Stomach (tissue), 9 donors: ENCODE data around the gene RECK. TPM values are rescaled to one million over a fixed set of nuclear protein-coding genes. Genes with fewer than 3 reads are reported as not detected.

Source experiments
- DNase-seq, 2 donors: peaks; one replicate each; pipeline versions ENCODE4 v3.0.0 to v3.0.0-alpha.2; 2013 to 2019
- H3K27ac ChIP-seq, 5 donors: fragments of 200-600 bp in 4 of 5; sonication (generic) in 4 of 5; one replicate each; pipeline ENCODE4 v1.5.1; 2013 to 2019; ENCODE audit warnings: mild to moderate bottlenecking in 1 of 5, moderate library complexity in 1 of 5
- H3K27me3 ChIP-seq, 3 donors: fragments of 200-600 bp; sonication (generic); one replicate each; pipeline ENCODE4 v1.5.1; 2017 to 2019; ENCODE audit warnings: mixed run types in 1 of 3
- H3K36me3 ChIP-seq, 4 donors: fragments of 200-600 bp; sonication (generic); 1 replicate in 3 of 4; 2 replicates in 1 of 4; pipeline ENCODE4 v1.5.1; 2016 to 2019
- H3K4me1 ChIP-seq, 4 donors: fragments of 200-600 bp; sonication (generic); one replicate each; pipeline ENCODE4 v1.5.1; 2016 to 2019
- H3K4me3 ChIP-seq, 4 donors: fragments of 200-600 bp; sonication (generic) in 3 of 4; one replicate each; pipeline ENCODE4 v1.5.1; 2016 to 2019; ENCODE audit warnings: mild to moderate bottlenecking in 1 of 4
- H3K9me3 ChIP-seq, 4 donors: fragments of 200-600 bp; sonication (generic); one replicate each; pipeline ENCODE4 v1.5.1; 2016 to 2019
- EP300 ChIP-seq: sonication (generic); formaldehyde crosslinking; IDR thresholded peaks from one replicate; pipeline ENCODE4 v1.6.1; 2017; ENCODE audit warnings: antibody characterized with exemption
- POLR2A ChIP-seq, 4 donors: fragments of 450-650 bp; IDR thresholded peaks; one replicate each; pipeline ENCODE4 v1.6.1; 2016; ENCODE audit warnings: antibody characterized with exemption in 4 of 4, control low read depth in 2 of 4, mild to moderate bottlenecking in 1 of 4, moderate library complexity in 1 of 4
- POLR2AphosphoS5 ChIP-seq, 3 donors: sonication (generic); formaldehyde crosslinking; IDR thresholded peaks; one replicate each; pipeline ENCODE4 v1.6.1; 2016; ENCODE audit warnings: antibody characterized with exemption in 3 of 3
- WGBS, 5 donors: extraction: QIAGEN DNeasy Blood & Tissue Kit in 3 of 5; methylation state at CpG; one replicate each; pipeline versions ENCODE4 v1.1.5 to v1.1.7; 2013 to 2018; 5-methylcytosine and 5-hydroxymethylcytosine counted together
- intact Hi-C: fragments of 100-400 bp; cut with DNase I; formaldehyde crosslinking; loops from one replicate; pipeline ENCODE4 v1.15.1; 2023; ENCODE audit warnings: low total_unique reads
- polyA plus RNA-seq, 3 donors: library from polyadenylated mRNA; stranded (reverse); fragments of 200-250 nt; gene quantifications; one replicate each; pipeline ENCODE4 v1.2.3, GENCODE V29; 2013
- total RNA-seq, 5 donors: library from RNA; depleted of rRNA; stranded (reverse); fragments of >200 nt; gene quantifications; one replicate each; pipeline versions ENCODE4 v1.1.0 to v1.2.3, GENCODE V29; 2014 to 2016
- TF ChIP-seq, protein P1 (sequence below), 7 experiments: fragments of 450-650 bp in 4 of 7; fragments of 200-600 bp in 3 of 7; sonication (generic) in 3 of 7; IDR thresholded peaks; one replicate each; pipeline ENCODE4 v1.5.1; 2016 to 2019; ENCODE audit warnings: antibody characterized with exemption in 7 of 7, control low read depth in 2 of 7, mild to moderate bottlenecking in 1 of 7
- donor health status: healthy with polysubstance abuse.
- donor health status: Bipolar disorder and iron deficiency.
- donor health status: healthy.

The RECK gene
- total and polyA plus RNA-seq, 8 donors, result 2.3 to 19.3 (median 4.8) TPM

DNA sequence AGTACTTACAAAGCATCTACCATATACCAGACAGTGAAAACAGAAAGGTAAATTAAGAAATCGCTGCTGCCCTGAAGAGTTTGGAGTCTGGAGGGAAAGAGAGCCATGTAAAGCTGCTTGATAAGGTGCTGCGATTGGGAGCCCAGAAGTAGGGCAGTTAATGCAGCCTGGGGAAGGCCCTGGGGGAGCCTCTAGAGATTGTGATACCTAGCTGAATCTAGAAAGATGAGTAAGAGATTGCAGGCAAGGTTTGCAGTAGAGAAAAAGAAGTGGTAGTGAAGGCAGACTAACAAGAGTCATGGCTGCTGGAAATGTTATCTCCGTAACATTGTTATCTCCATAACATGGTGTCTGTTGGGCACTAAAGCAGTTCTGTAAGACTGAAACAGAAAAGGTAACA is 75.8 kb downstream of the RECK start:
- Histone ChIP-seq H3K27ac (no peak overlapping the region), H3K4me3 (no peak overlapping the region), H3K27me3 (no peaks in the 10 kb centered on the region), H3K36me3 (peaks cover 0 to 45% (median 29%) of the 10 kb centered on the region in 4 donors), H3K4me1 (no peaks in the 10 kb centered on the region), H3K9me3 (no peaks in the 10 kb centered on the region)
- intact Hi-C loops, result no loop called here
- WGBS, 5 donors, result 80 to 92% (median 85%) methylated on average over 3 of the region's 3 CpGs
- DNase-seq, result no peak
- TF ChIP-seq POLR2AphosphoS5 (IDR thresholded peaks at IDR 0.05) (no peak), EP300 (no peak), POLR2A (IDR thresholded peaks at IDR 0.05) (no peak)
- TF ChIP-seq, protein P1, sequence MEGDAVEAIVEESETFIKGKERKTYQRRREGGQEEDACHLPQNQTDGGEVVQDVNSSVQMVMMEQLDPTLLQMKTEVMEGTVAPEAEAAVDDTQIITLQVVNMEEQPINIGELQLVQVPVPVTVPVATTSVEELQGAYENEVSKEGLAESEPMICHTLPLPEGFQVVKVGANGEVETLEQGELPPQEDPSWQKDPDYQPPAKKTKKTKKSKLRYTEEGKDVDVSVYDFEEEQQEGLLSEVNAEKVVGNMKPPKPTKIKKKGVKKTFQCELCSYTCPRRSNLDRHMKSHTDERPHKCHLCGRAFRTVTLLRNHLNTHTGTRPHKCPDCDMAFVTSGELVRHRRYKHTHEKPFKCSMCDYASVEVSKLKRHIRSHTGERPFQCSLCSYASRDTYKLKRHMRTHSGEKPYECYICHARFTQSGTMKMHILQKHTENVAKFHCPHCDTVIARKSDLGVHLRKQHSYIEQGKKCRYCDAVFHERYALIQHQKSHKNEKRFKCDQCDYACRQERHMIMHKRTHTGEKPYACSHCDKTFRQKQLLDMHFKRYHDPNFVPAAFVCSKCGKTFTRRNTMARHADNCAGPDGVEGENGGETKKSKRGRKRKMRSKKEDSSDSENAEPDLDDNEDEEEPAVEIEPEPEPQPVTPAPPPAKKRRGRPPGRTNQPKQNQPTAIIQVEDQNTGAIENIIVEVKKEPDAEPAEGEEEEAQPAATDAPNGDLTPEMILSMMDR (IDR thresholded peaks at IDR 0.05), result no peak

DNA sequence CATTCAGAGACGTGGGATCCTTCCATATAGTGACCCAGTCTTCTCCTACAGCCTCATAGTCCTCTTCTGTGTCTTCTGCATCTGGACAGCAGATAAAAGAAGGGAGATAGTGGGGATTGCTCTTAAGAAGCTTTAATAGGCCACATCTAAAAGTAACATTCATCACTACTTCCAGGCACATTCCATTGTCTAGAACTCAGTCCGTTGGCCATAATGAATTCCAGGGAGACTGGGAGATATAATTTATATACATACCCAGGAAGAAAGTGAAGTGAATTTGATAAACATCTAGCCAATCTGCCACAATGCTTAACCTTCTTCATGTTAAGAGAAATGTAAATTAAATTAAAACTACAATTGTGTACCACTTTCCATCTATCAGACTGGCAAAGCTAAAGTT is 77.3 kb downstream of the RECK start:
- Histone ChIP-seq H3K27me3 (no peaks in the 10 kb centered on the region), H3K27ac (no peak overlapping the region), H3K4me1 (no peaks in the 10 kb centered on the region), H3K9me3 (no peaks in the 10 kb centered on the region), H3K4me3 (no peak overlapping the region), H3K36me3 (peaks cover 0 to 53% (median 37%) of the 10 kb centered on the region in 4 donors)
- intact Hi-C loops, result no loop called here
- DNase-seq, result no peak
- TF ChIP-seq, protein P1 (IDR thresholded peaks at IDR 0.05), result no peak
- no peak for TF ChIP-seq POLR2A (IDR thresholded peaks at IDR 0.05)
- no peak for TF ChIP-seq POLR2AphosphoS5 (IDR thresholded peaks at IDR 0.05)
- TF ChIP-seq EP300, result no peak
- WGBS, 5 donors, result 80 to 88% (median 86%) methylated on average over 2 of the region's 2 CpGs

DNA sequence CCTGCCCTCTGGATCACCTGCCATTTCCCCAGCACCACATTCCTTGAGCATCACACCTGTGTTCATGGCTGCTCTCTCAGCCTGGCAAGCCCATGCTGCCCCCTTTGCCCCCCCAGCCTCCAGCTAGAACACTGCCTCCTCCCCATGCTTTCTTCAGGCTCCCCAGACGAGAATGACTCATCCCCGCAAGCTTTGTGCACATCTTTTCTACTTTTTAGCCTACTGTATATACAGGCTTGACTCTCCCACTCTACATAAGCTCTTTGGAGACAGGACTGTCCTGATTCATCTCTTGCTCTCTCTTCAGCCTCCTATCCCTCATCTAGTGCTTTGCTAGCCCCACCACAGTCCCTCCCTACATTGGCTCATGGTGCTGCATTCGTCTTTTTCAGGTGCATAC is 79.9 kb downstream of the RECK start:
- TF ChIP-seq, protein P1 (IDR thresholded peaks at IDR 0.05), result no peak
- TF ChIP-seq POLR2AphosphoS5 (IDR thresholded peaks at IDR 0.05), result no peak
- no peak for TF ChIP-seq EP300
- no peak for TF ChIP-seq POLR2A (IDR thresholded peaks at IDR 0.05)
- 87 to 96% (median 91%) methylated on average over 3 of the region's 3 CpGs for WGBS, 5 donors
- DNase-seq, result no peak

DNA sequence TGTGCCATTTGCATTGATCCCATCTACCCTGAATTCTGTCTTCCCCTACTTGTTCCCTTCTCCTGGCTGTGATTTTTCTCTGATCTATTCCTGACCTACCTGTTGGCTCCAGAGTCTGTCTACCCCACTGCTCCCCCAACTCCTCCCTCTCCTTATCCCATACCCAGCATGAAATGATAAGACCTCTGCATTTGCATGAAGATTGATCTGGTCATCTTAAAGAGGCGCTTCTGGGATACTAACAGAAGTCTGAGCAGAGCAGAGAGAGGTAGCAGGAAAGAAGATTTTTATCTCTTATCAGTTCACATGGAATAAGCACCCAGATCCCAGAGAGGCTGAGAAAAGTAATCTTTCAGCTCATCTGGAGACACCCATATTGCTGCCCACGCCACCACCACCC is 81.5 kb downstream of the RECK start:
- intact Hi-C loops, result no loop called here
- DNase-seq, result no peak
- WGBS, 5 donors, result 89 to 98% (median 95%) methylated on average over 2 of the region's 2 CpGs
- H3K36me3 ChIP-seq, result peaks cover 0 to 58% (median 39%) of the 10 kb centered on the region in 4 donors
- no peaks in the 10 kb centered on the region for H3K4me1 ChIP-seq
- H3K27ac ChIP-seq, result no peak overlapping the region
- H3K4me3 ChIP-seq, result no peak overlapping the region
- no peaks in the 10 kb centered on the region for H3K9me3 ChIP-seq
- H3K27me3 ChIP-seq, result no peaks in the 10 kb centered on the region
- no peak for TF ChIP-seq POLR2AphosphoS5 (IDR thresholded peaks at IDR 0.05)
- TF ChIP-seq POLR2A (IDR thresholded peaks at IDR 0.05), result no peak
- TF ChIP-seq, protein P1 (IDR thresholded peaks at IDR 0.05), result no peak
- TF ChIP-seq EP300, result no peak

More for the DNA sequence above, 79.9 kb downstream of the RECK start:
- intact Hi-C loops, result no loop called here
- Histone ChIP-seq H3K9me3 (no peaks in the 10 kb centered on the region), H3K27ac (no peak overlapping the region), H3K4me1 (no peaks in the 10 kb centered on the region), H3K27me3 (no peaks in the 10 kb centered on the region), H3K4me3 (no peak overlapping the region), H3K36me3 (peaks cover 0 to 54% (median 32%) of the 10 kb centered on the region in 4 donors)
